ENCODE data around the gene AURKA. TPM values are rescaled to one million over a fixed set of nuclear protein-coding genes. Genes with fewer than 3 reads are reported as not detected.

The AURKA gene
- total and polyA plus RNA-seq, 2 of the 8 experiments (the other 6 are each of a cell fraction or from before 2014, with no cell fraction given), result 45.8 to 84.8 TPM

DNA sequence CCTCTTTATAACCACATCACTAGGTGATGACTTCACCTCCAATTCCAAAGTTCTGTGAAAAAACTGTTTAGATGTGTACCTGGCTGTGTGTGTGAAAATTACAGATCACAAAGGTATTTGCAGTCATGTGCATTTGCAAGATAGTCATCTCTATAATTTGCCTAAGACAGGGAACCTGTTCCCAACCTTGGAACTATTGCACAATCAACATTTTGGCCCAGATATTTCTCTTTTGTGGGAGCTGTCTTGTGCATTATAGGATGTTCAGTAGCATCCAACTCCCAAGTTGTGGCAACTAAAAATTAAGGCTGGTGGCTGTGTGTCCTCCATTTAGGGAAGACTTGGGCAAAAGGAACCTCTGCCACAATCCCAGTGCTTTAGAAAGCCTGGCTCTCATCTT, 67.2 kb downstream of the AURKA start:
- H4K91ac ChIP-seq (replicated peaks; ENCODE audit: insufficient read length, low read length), result no peak overlapping the region
- ChIA-PET POLR2A (ENCODE audit: partially characterized antibody) (no interaction called here), CTCF (ENCODE audit: partially characterized antibody) (no interaction called here)
- H2AFZ ChIP-seq (ENCODE audit: low read length), result no peak overlapping the region
- no peaks in the 10 kb centered on the region for H3K4me1 ChIP-seq (replicated peaks in 1 of 4; ENCODE audit: control insufficient read depth in 3 of 4, insufficient read depth in 4 of 4, low read length in 3 of 4)
- H2BK5ac ChIP-seq (ENCODE audit: low read depth, low read length), result no peak overlapping the region
- H3K56ac ChIP-seq (replicated peaks; ENCODE audit: insufficient read length, low read depth, low read length), result no peak overlapping the region
- no peaks in the 10 kb centered on the region for H4K20me1 ChIP-seq (replicated peaks in 1 of 2; ENCODE audit: control insufficient read depth in 1 of 2, insufficient read depth in 2 of 2, low read length in 2 of 2)
- H3K14ac ChIP-seq (ENCODE audit: insufficient read length), result no peak overlapping the region
- no peak overlapping the region for H2BK12ac ChIP-seq (ENCODE audit: low read depth, low read length)
- no peak overlapping the region for H3K9ac ChIP-seq (replicated peaks in 1 of 4; ENCODE audit: extremely low read depth in 1 of 4, low read depth in 3 of 4, low read length in 3 of 4)
- TF ChIP-seq SRF (IDR thresholded peaks at IDR 0.05; ENCODE audit: low read depth, low read length), result no peak
- H4K8ac ChIP-seq (ENCODE audit: extremely low read depth, insufficient read depth, low read length), result no peak overlapping the region
- no peak overlapping the region for H3K18ac ChIP-seq (ENCODE audit: extremely low read depth, low read length)
- H3K9me3 ChIP-seq (ENCODE audit: insufficient read depth in 2 of 2, low read depth in 1 of 2, low read length in 1 of 2), result peaks cover 49 to 70% of the 10 kb centered on the region in 2 experiments
- H3K4me3 ChIP-seq (ENCODE audit: extremely low read depth in 1 of 4, insufficient read depth in 2 of 4, low read depth in 3 of 4, low read length in 4 of 4), result no peak overlapping the region
- no peak overlapping the region for H3K27ac ChIP-seq (ENCODE audit: low read depth, low read length)
- no peak overlapping the region for H2BK15ac ChIP-seq (ENCODE audit: low read length)
- DNase-seq (ENCODE audit: low read depth in 1 of 2, low spot score in 2 of 2), result no peak
- H4K5ac ChIP-seq (ENCODE audit: insufficient read length, low read depth, low read length), result no peak overlapping the region
- no peak overlapping the region for H2BK20ac ChIP-seq (ENCODE audit: low read length)
- no peak overlapping the region for H3K4me2 ChIP-seq (ENCODE audit: insufficient read depth in 1 of 2, low read depth in 2 of 2, low read length in 2 of 2)
- no peak overlapping the region for H2BK120ac ChIP-seq (replicated peaks; ENCODE audit: low read depth, low read length)
- H3K79me1 ChIP-seq (ENCODE audit: low read depth, low read length), result no peaks in the 10 kb centered on the region
- H3K4ac ChIP-seq (replicated peaks; ENCODE audit: insufficient read length, low read depth, low read length), result no peak overlapping the region
- H3K79me2 ChIP-seq (ENCODE audit: control insufficient read depth in 1 of 2, insufficient read depth in 2 of 2, low read length in 2 of 2), result no peaks in the 10 kb centered on the region
- H3K23me2 ChIP-seq (ENCODE audit: low read depth, low read length), result no peaks in the 10 kb centered on the region
- H3K23ac ChIP-seq (ENCODE audit: insufficient read length), result no peak overlapping the region
- no peak overlapping the region for H2AK5ac ChIP-seq (ENCODE audit: low read depth, low read length)
- H3K36me3 ChIP-seq (ENCODE audit: control insufficient read depth in 2 of 4, insufficient read depth in 4 of 4, low read length in 3 of 4), result no peaks in the 10 kb centered on the region
- no peak for FAIRE-seq
- no peaks in the 10 kb centered on the region for H3K27me3 ChIP-seq (replicated peaks in 1 of 4; ENCODE audit: control insufficient read depth in 3 of 4, extremely low read depth in 1 of 4, insufficient read depth in 3 of 4, low read length in 3 of 4)

Data from H1 (cell line).